HL-60 (cell line): ENCODE results near the gene ITGB1.

Experiments
- CTCF ChIP-seq: IDR thresholded peaks from one replicate; pipeline ENCODE4 v1.5.1; 2011; ENCODE audit warnings: low read length, control low read depth, inconsistent platforms; ENCODE audit not compliant: insufficient read depth
- GABPA ChIP-seq: IDR thresholded peaks from 2 replicates; pipeline ENCODE4 v1.6.1; 2012; ENCODE audit warnings: low read depth
- SPI1 ChIP-seq: IDR thresholded peaks from 2 replicates; pipeline ENCODE4 v1.6.1; 2012; ENCODE audit warnings: low read depth, mild to moderate bottlenecking, borderline replicate concordance

- TF ChIP-seq CTCF (no peak), GABPA (no peak), SPI1 (no peak)
Measured at GRCh38 chr10:32955299-32955772, 2.7 kb downstream of the ITGB1 start.
